ENCODE measurements around the gene CBFA2T2. TPM values are rescaled to one million over a fixed set of nuclear protein-coding genes. Genes with fewer than 3 reads are reported as not detected.

Gene CBFA2T2
- total and polyA plus RNA-seq, 5 donors = 5.6 to 13.9 (median 12.0) TPM

GRCh38 chr20:33669873-33670640, 180.2 kb downstream of the CBFA2T2 start:
- 72% methylated on average over 13 of the region's 13 CpGs for WGBS
- no peak overlapping the region for H3K4me3 ChIP-seq (ENCODE audit: low read length)
- no peak for DNase-seq
- no peaks in the 10 kb centered on the region for H3K9me3 ChIP-seq (ENCODE audit: control insufficient read depth, low read length)
- no peak for ATAC-seq
- no peaks in the 10 kb centered on the region for H3K4me1 ChIP-seq (ENCODE audit: control insufficient read depth, insufficient read depth, low read length)
- intact Hi-C loops (cut with DNase I) = loop anchor here in 1 of 4 donors (10.0 kb wide), 1 partner anchor 225 kb away; the partner anchor contains the start of gene SNTA1
- no peaks in the 10 kb centered on the region for H3K27me3 ChIP-seq (ENCODE audit: control insufficient read depth, insufficient read depth)
- H3K27ac ChIP-seq (ENCODE audit: low read length) = no peak overlapping the region

DNA sequence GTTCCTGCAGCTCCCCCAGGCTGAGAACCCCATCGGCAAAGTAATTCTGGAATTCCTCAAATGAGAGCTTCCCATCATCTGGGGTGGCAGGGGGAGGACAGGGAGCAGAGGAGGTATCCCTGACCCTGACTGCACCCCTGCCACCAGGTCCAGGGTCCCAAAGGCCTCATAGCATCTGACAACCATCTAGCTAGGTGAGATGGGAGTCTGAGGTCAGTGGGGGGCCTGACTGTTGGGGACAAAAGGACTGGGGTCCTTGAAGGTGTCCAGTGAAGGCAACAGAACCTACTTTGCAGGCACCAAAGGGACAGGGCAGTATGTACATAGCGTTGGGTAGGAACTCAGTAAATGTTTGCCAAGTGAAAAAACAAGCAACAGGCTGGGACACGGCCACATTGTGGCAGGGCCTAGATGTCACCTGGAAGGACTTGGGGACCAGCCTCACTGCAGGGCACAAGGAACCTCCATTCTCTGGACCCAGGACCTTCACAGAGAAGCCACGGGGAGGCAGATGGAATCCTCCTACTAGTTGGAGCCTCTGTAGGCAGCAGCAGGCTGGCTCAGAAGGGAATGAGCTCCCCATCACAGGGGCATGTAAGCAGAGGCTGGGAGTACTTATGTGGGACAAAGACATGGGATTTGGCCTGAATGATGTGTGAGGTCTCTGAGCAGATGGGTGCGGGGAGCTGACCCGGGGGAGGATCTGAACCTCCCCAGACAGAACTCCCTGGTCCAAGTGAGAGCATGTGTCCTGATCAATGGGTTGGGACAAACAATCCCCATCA, 181.0 kb downstream of the CBFA2T2 start:
- H3K4me1 ChIP-seq (ENCODE audit: control insufficient read depth, insufficient read depth, low read length) = no peaks in the 10 kb centered on the region
- intact Hi-C loops (cut with DNase I) = no loop called here
- 87% methylated on average over 6 of the region's 6 CpGs for WGBS
- DNase-seq (no peak), ATAC-seq (no peak)
- H3K4me3 ChIP-seq (ENCODE audit: low read length) = no peak overlapping the region
- H3K27ac ChIP-seq (ENCODE audit: low read length) = no peak overlapping the region
- H3K27me3 ChIP-seq (ENCODE audit: control insufficient read depth, insufficient read depth) = no peaks in the 10 kb centered on the region
- H3K9me3 ChIP-seq (ENCODE audit: control insufficient read depth, low read length) = no peaks in the 10 kb centered on the region

- intact Hi-C loops (cut with DNase I) = no loop called here
- no peak overlapping the region for H3K27ac ChIP-seq (ENCODE audit: low read length)
These were observed 181.8 kb downstream of the CBFA2T2 start for GRCh38 chr20:33671573-33672288.

DNA sequence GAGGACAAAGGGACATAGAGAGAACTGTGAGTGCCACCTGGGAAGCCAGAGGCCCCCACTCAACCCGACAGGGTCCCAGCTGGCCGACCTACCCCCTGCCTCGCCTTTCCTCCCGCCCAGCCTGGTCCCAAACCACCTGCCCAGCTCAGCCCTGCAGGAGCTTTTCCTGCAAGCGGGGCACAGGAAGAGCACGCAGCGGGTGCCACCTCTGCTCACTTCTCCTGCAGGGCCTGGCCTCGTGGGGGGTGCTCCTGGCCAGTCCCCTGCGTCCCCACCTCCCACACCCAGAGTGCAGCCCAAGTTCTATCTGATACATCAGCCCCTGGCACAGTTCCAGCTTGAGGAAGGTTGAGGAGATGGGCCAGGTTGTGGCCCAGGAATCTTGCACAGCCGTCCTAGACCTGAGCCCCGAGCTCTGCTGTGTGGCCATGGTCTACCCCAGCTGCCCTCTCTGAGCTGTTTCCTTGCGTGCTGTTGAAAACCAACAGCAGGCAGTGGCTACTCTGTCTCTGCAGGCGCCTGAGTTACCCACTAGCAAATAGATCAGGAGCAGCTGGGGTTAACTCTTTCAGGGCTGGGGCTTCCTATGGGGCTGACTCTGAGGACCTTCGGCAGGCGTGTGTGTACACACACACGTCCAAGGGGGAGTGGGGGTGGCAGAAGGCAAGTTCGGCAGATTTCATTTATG, 182.7 kb downstream of the CBFA2T2 start:
- intact Hi-C loops (cut with DNase I) = no loop called here
- Histone ChIP-seq H3K27me3 (ENCODE audit: control insufficient read depth, insufficient read depth) (no peaks in the 10 kb centered on the region), H3K9me3 (ENCODE audit: control insufficient read depth, low read length) (no peaks in the 10 kb centered on the region), H3K4me3 (ENCODE audit: low read length) (peak overlapping the region; percentile 78), H3K27ac (ENCODE audit: low read length) (no peak overlapping the region), H3K4me1 (ENCODE audit: control insufficient read depth, insufficient read depth, low read length) (no peaks in the 10 kb centered on the region)
- DNase-seq (peak in 2 of 3 donors; percentile 58 to 65), ATAC-seq (no peak)
- 60% methylated on average over 17 of the region's 17 CpGs for WGBS

More at GRCh38 chr20:33671573-33672288, 181.8 kb downstream of the CBFA2T2 start:
- H3K27me3 ChIP-seq (ENCODE audit: control insufficient read depth, insufficient read depth) = no peaks in the 10 kb centered on the region
- no peaks in the 10 kb centered on the region for H3K9me3 ChIP-seq (ENCODE audit: control insufficient read depth, low read length)
- no peak overlapping the region for H3K4me3 ChIP-seq (ENCODE audit: low read length)
- ATAC-seq (no peak), DNase-seq (no peak)
- H3K4me1 ChIP-seq (ENCODE audit: control insufficient read depth, insufficient read depth, low read length) = no peaks in the 10 kb centered on the region
- WGBS = 70% methylated on average over 8 of the region's 8 CpGs

DNA sequence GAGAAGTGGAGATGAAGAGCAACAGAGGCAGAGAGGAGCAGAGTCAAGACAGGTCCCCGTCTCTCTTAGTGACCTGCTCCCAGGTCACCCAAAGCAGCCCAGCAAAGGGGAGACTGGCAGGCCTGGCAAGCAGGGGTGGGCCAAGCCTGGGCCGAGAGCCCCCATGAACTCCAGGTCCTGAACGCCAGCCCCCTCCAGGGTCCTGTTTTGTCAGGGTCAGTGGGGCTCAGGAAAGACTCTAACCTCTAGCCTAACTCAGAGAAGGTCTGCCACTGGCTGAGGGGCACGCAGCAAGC, 183.2 kb downstream of the CBFA2T2 start:
- DNase-seq (no peak), ATAC-seq (no peak)
- Histone ChIP-seq H3K4me1 (ENCODE audit: control insufficient read depth, insufficient read depth, low read length) (no peaks in the 10 kb centered on the region), H3K4me3 (ENCODE audit: low read length) (peak overlapping the region; percentile 78), H3K27me3 (ENCODE audit: control insufficient read depth, insufficient read depth) (no peaks in the 10 kb centered on the region), H3K9me3 (ENCODE audit: control insufficient read depth, low read length) (no peaks in the 10 kb centered on the region), H3K27ac (ENCODE audit: low read length) (peak overlapping the region; percentile 5)
- intact Hi-C loops (cut with DNase I) = no loop called here
- WGBS = 75% methylated on average over 4 of the region's 4 CpGs

GRCh38 chr20:33673410-33674293, 183.8 kb downstream of the CBFA2T2 start:
- Histone ChIP-seq H3K27me3 (ENCODE audit: control insufficient read depth, insufficient read depth) (no peaks in the 10 kb centered on the region), H3K27ac (ENCODE audit: low read length) (peak overlapping the region; percentile 55), H3K9me3 (ENCODE audit: control insufficient read depth, low read length) (no peaks in the 10 kb centered on the region), H3K4me1 (ENCODE audit: control insufficient read depth, insufficient read depth, low read length) (no peaks in the 10 kb centered on the region), H3K4me3 (ENCODE audit: low read length) (peak overlapping the region; percentile 78)
- intact Hi-C loops (cut with DNase I) = no loop called here
- WGBS = 16% methylated on average over 29 of the region's 29 CpGs
- DNase-seq (peak in 2 of 3 donors; percentile 61 to 71), ATAC-seq (peak in 1 of 2 donors; percentile 2)

DNA sequence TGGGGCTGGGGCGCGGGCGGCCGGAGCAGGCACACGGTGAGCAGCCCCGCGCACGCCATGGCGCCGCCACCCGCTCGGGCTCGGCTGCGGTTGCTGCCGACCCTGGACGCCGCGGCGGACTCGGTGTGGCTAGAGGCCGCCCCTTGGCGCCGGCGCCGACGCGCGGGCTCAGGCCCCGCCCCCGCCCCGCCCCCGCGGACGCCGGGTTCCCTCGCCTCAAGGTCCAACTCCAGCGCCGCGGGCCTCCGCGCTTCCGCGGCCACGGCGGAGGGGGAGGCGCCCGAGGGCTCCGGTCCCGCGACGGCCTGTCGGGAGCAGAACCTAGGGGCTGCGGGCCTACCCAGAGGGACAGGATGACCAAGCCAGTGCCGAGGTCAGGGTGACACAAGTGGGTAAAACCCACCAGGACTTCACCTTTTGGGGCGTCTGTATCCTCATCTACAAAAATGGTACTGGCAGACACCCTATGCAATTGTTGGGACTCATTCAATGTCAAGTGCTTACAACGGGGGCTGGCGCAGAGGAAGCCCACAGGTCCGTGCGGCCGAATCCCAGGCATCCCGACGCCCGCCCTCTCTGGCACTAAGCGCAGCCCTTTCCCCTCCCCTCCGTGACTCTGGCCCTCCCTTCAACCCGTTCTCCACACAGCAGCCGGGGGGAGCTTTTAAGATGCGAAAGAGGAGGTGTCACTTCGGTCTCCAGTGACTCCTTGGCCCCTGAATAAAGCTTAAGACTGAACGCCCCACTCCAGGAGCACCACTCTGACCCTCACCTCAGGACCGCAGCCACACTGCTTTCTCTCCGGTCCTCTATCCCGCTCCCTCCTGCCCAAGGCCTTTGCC, 184.6 kb downstream of the CBFA2T2 start, which contains the start of gene NECAB3:
TSS of gene NECAB3 (minus strand) at position 135 of the 842 bp plus-strand sequence. CDS start at position 59, 76 bp downstream.
- ATAC-seq (peak; percentile 82), DNase-seq (peak; percentile 83 to 96 (median 94))
- H3K4me1 ChIP-seq (ENCODE audit: control insufficient read depth, insufficient read depth, low read length) = no peaks in the 10 kb centered on the region
- intact Hi-C loops (cut with DNase I) = no loop called here
- 3% methylated on average over 73 of the region's 73 CpGs for WGBS
- peak within 1 kb of the TSS; percentile 59 for H3K27ac ChIP-seq (ENCODE audit: low read length)
- H3K4me3 ChIP-seq (ENCODE audit: low read length) = peak within 1 kb of the TSS; percentile 78
- H3K27me3 ChIP-seq (ENCODE audit: control insufficient read depth, insufficient read depth) = no peaks in the 10 kb centered on the region
- H3K9me3 ChIP-seq (ENCODE audit: control insufficient read depth, low read length) = no peaks in the 10 kb centered on the region

- no peaks in the 10 kb centered on the region for H3K4me1 ChIP-seq (ENCODE audit: control insufficient read depth, insufficient read depth, low read length)
- H3K4me3 ChIP-seq (ENCODE audit: low read length) = no peak overlapping the region
- intact Hi-C loops (cut with DNase I) = no loop called here
- DNase-seq (peak; percentile 57 to 85 (median 70)), ATAC-seq (peak; percentile 10 to 38)
- peak overlapping the region; percentile 59 for H3K27ac ChIP-seq (ENCODE audit: low read length)
- 45% methylated on average over 16 of the region's 16 CpGs for WGBS
- H3K9me3 ChIP-seq (ENCODE audit: control insufficient read depth, low read length) = no peaks in the 10 kb centered on the region
- no peaks in the 10 kb centered on the region for H3K27me3 ChIP-seq (ENCODE audit: control insufficient read depth, insufficient read depth)
These were observed 185.5 kb downstream of the CBFA2T2 start for GRCh38 chr20:33675136-33675959.

GRCh38 chr20:33676121-33676520, 186.2 kb downstream of the CBFA2T2 start:
- Histone ChIP-seq H3K27ac (ENCODE audit: low read length) (peak overlapping the region; percentile 59), H3K4me3 (ENCODE audit: low read length) (no peak overlapping the region), H3K27me3 (ENCODE audit: control insufficient read depth, insufficient read depth) (no peaks in the 10 kb centered on the region), H3K9me3 (ENCODE audit: control insufficient read depth, low read length) (no peaks in the 10 kb centered on the region), H3K4me1 (ENCODE audit: control insufficient read depth, insufficient read depth, low read length) (no peaks in the 10 kb centered on the region)
- WGBS = 90% methylated on average over 11 of the region's 11 CpGs
- DNase-seq (no peak), ATAC-seq (no peak)
- intact Hi-C loops (cut with DNase I) = no loop called here

All from right cardiac atrium (tissue), 5 donors.